ENCODE results near the gene LLGL1. TPM values are rescaled to one million over a fixed set of nuclear protein-coding genes. Genes with fewer than 3 reads are reported as not detected.

LLGL1 gene
- total and polyA plus RNA-seq, 5 experiments from 2014 or later = 1.2 to 17.3 (median 1.9) TPM

DNA sequence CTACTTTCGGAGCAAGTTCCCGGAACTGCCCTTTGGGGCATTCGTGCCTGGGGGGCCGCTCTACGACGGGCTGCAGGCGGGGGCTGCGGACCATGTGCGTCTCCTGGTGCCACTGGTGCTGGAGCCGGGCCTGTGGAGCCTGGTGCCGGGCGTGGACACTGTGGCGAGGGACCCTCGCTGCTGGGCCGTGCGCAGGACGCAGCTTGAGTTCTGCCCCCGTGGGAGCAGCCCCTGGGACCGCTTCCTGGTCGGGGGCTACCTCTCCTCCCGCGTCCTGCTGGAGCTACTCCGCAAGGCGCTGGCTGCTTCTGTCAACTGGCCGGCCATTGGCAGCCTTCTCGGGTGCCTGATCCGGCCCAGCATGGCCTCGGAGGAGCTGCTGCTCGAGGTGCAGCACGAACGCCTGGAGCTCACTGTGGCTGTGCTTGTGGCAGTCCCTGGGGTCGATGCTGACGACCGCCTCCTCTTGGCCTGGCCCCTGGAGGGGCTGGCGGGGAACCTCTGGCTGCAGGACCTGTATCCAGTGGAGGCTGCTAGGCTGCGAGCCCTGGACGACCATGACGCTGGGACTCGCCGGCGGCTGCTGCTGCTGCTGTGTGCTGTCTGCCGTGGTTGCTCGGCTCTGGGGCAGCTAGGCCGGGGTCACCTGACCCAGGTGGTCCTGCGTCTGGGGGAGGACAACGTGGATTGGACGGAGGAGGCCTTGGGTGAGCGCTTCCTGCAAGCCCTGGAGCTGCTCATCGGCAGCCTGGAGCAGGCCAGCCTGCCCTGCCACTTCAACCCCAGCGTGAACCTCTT lies 38.6 kb downstream of the LLGL1 start:
- Mint-ChIP-seq H3K4me3 (no peak overlapping the region), H3K4me1 (peaks cover 12 to 32% (median 27%) of the 10 kb centered on the region in 4 donors), H3K9me3 (no peaks in the 10 kb centered on the region), H3K27me3 (no peaks in the 10 kb centered on the region), H3K36me3 (peaks cover 0 to 16% (median 3%) of the 10 kb centered on the region in 3 donors), H3K27ac (no peak overlapping the region)
- DNase-seq (no peak), ATAC-seq (no peak)
- POLR2A ChIA-PET = interaction anchor here (0.6 to 1.2 kb wide), 3 partner anchors 42 to 51 kb away, joined by 4 to 5 read pairs (median 4); partner anchors contain the start of genes SMCR8 and TOP3A

DNA sequence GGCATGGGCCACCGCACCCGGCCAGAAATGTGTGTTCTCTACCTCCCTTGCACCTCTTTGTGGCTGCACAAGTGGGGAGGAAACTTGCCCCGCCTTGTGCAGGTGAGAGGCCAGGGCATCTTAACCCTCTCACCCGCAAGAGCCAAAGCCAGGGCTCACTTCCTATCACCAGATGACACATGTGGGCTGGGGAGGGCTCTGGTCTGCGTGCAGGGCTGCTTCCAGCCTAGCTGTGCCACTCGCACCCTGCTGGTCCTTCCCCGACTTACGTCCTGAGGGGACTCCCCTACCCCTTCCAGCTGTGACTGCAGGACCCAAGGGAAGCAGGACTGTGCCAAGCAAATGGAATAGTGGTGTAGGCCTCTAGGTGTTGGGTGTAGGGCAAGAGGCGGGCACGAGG lies 41.9 kb downstream of the LLGL1 start:
- Mint-ChIP-seq H3K36me3 (peaks cover 0 to 16% (median 3%) of the 10 kb centered on the region in 3 donors), H3K27ac (no peak overlapping the region), H3K4me3 (no peak overlapping the region), H3K27me3 (no peaks in the 10 kb centered on the region), H3K4me1 (peaks cover 2 to 10% (median 7%) of the 10 kb centered on the region in 4 donors), H3K9me3 (no peaks in the 10 kb centered on the region)
- ATAC-seq (no peak), DNase-seq (no peak)
- POLR2A ChIA-PET = interaction anchor here (1.0 kb wide), 1 partner anchor 8 kb away, joined by 3 read pairs; the partner anchor contains the start of gene FLII

DNA sequence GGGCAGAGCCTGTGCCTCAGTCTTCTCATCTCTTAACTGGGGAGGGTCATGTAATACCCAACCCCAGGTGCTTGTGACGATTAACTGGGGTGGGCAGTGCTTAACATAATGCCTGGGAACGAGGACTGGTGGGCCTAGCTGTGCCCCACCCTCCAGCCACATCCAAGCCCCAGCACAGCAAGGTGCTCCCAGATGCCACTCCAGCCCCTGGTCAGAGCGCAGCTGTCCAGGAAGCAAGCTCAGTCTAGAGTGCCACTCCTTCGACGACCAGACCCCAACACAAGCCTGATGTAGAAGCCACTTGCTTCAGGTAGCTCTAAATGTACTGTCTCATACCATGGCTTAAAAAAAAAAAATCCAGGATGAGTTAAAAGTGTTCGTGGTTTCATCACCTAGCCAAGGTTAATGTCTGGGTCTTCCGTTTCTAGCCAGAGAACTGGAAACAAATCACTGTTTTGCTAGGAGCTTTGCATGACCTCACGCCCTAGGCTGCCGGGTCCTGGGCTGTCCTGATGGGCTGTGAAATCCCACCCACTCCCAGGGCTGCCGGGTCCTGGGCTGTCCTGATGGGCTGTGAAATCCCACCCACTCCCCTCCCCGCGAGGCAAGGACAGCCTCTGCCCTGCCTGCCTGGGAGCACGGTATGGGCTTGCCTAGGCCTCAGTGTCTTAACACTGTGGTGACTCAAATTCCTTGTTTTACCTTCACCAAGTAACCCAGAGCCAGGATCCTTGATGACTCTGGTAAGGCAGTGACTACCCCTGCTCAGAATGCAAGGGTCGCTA lies 42.7 kb downstream of the LLGL1 start:
- ATAC-seq = no peak
- Mint-ChIP-seq H3K9me3 (no peaks in the 10 kb centered on the region), H3K27ac (no peak overlapping the region)

DNA sequence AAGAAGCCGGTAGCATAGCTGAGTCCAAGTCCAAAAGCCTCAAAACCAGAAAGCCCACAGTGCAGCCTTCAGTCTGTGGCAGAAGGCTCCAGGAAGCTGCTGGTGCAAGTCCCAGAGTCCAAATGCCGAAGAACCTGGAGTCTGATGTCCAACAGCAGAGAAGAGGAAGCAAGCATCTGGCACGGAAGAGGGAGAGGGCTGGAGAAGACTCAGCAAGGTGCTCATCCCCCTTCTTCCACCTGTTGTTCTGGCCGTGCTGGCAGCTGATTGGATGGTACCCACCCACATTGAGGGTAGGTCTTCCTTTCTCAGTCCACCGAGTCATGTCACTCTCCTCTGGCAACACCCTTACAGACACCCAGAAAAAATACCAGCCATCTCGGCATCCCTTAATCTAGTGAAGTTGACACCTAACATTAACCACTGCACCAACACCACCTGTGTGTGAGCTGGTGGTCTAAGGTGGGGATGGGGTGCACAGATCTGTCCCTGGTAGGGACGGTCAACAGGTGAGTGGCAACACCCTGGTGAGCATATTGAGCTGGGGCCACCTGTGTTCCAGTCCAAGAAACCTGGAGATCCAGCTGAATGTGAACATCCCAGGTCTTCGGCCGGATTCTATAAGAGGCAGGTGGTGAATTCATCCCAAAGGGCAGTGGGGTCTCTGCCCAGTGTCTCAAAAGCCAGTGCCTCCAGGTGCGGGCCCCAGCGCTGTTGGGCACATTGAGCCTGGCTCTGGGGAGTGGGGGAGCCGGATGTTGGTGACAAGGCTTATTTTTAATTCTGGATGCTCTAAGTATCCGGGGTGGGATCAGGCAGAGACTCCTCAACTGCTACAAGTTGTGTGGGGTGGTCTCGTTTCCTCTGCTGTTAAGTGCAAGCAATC lies 44.9 kb downstream of the LLGL1 start:
- Mint-ChIP-seq H3K36me3 (peaks cover 0 to 18% (median 0%) of the 10 kb centered on the region in 3 donors), H3K27me3 (no peaks in the 10 kb centered on the region), H3K9me3 (no peaks in the 10 kb centered on the region), H3K27ac (peak overlapping the region in 5 of 10 donors; percentile 41 to 75 (median 65)), H3K4me3 (no peak overlapping the region), H3K4me1 (peaks cover 0 to 3% (median 0%) of the 10 kb centered on the region in 4 donors)
- no peak for DNase-seq
- no peak for ATAC-seq
- POLR2A ChIA-PET = interaction anchor here (0.7 to 2.0 kb wide), 4 partner anchors 9 to 14 kb away, joined by 3 to 6 read pairs (median 4); partner anchors contain the start of gene MIEF2

More for the DNA sequence above, 42.7 kb downstream of the LLGL1 start:
- POLR2A ChIA-PET = interaction anchor here (1.0 to 2.0 kb wide), 2 partner anchors 7 to 9 kb away, joined by 3 to 6 read pairs; partner anchors contain the start of genes FLII and MIEF2
- Mint-ChIP-seq H3K4me3 (peak overlapping the region in 1 of 10 donors; percentile 22), H3K27me3 (no peaks in the 10 kb centered on the region), H3K36me3 (peaks cover 0 to 21% (median 3%) of the 10 kb centered on the region in 3 donors), H3K4me1 (peaks cover 0 to 6% (median 3%) of the 10 kb centered on the region in 4 donors)
- DNase-seq = no peak

DNA sequence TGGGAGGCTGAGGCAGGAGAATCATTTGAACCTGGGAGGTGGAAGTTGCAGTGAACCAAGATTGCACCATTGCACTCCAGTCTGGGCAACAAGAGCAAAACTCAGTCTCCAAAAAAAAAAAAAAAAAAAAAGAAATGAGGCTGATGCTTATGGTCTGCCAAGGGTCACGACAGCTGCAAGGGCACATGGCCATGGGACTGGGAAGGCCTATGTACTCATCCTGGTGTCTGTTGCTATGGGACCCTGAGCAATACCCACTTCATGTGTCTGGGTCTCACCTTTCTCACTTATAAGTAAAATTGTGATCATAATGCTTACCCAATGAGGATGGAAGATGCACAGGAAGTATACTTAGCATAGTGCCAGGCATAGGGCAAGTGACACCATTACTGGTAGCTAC lies 51.6 kb downstream of the LLGL1 start:
- Mint-ChIP-seq H3K4me3 (no peak overlapping the region), H3K27me3 (no peaks in the 10 kb centered on the region), H3K9me3 (no peaks in the 10 kb centered on the region), H3K36me3 (peaks cover 0 to 62% (median 0%) of the 10 kb centered on the region in 3 donors), H3K4me1 (peaks cover 0 to 2% (median 0%) of the 10 kb centered on the region in 4 donors), H3K27ac (peak overlapping the region in 1 of 10 donors; percentile 18)
- no peak for ATAC-seq
- POLR2A ChIA-PET = interaction anchor here (0.6 to 0.7 kb wide), 2 partner anchors 17 to 1607 kb away, joined by 4 to 9 read pairs; no protein-coding TSS in a partner anchor
- DNase-seq = no peak

DNA sequence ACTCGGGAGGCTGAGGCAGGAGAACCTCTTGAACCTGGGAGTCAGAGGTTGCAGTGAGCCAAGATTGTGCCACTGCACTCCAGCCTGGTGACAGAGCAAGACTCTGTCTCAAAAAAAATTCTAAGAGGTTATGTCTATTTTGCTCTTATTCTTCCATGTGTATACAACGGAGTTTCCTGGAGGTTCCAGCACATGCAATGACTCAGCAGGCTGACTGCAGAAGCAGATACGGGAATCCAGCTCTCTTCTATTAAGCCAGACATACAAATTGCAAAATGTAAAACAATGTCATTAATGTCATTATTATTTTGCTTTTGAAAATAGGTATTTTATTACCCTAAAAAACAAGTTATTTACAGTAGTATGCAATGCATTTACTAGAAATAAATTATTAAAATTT lies 53.4 kb downstream of the LLGL1 start:
- Mint-ChIP-seq H3K27me3 (no peaks in the 10 kb centered on the region), H3K4me3 (no peak overlapping the region), H3K27ac (no peak overlapping the region), H3K36me3 (peaks cover 0 to 70% (median 6%) of the 10 kb centered on the region in 3 donors), H3K9me3 (no peaks in the 10 kb centered on the region), H3K4me1 (no peaks in the 10 kb centered on the region)
- no peak for ATAC-seq
- POLR2A ChIA-PET = no interaction called here
- DNase-seq = no peak

DNA sequence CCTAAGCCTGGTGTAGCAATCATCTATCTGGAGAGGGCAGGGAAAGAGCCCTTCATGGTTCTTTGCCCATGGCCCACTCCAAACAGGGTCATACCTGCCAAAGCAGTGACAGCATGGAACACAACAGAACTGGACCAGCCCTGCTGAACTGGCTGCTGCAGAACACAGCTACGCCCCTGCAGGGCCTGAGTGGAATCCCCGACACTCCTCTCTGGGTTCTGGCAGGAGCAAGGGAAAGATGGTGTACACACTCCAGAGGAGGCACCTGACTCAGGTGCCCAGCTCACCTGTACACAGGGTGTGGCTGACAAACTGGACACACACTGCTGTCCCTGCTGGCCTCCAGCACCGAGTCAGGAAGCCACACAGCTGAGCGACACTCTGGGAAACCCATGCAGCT lies 54.8 kb downstream of the LLGL1 start:
- no peak for DNase-seq
- Mint-ChIP-seq H3K27ac (no peak overlapping the region), H3K4me1 (no peaks in the 10 kb centered on the region), H3K9me3 (no peaks in the 10 kb centered on the region), H3K27me3 (no peaks in the 10 kb centered on the region), H3K4me3 (no peak overlapping the region), H3K36me3 (peaks cover 0 to 78% (median 10%) of the 10 kb centered on the region in 3 donors)
- POLR2A ChIA-PET = no interaction called here
- ATAC-seq = no peak

DNA sequence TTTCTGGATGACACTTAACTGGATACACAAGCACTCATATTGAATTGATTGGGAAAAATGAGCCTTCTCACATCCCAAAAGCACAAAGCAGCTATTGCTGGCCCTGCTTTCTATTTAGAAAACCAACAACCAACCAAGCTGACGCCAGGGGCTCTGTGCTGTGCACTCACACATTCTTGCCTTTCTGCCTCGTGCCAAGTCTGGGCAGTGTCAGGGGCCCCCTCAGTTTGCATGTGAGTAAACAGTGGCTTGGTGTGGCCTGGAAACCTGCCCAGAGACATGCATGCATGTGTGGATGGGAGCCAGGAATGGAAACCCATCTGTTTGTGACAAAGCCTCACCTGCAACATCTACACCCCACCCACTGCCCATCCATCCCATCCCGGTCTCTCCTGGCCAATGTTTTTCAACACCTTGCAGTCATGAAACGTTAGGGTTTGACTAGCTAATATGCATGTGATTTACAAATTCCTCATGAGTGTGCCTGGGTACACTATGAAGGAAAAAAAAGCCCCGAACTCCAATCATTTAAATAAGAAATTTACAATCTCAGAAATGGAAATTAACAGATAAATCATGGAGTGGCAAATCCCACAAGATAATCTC lies 55.4 kb downstream of the LLGL1 start:
- Mint-ChIP-seq H3K4me3 (no peak overlapping the region), H3K27ac (no peak overlapping the region), H3K9me3 (no peaks in the 10 kb centered on the region), H3K4me1 (peaks cover 0 to 2% (median 0%) of the 10 kb centered on the region in 4 donors), H3K27me3 (no peaks in the 10 kb centered on the region), H3K36me3 (peaks cover 0 to 85% (median 10%) of the 10 kb centered on the region in 3 donors)
- no peak for DNase-seq
- ATAC-seq = no peak
- POLR2A ChIA-PET = no interaction called here

DNA sequence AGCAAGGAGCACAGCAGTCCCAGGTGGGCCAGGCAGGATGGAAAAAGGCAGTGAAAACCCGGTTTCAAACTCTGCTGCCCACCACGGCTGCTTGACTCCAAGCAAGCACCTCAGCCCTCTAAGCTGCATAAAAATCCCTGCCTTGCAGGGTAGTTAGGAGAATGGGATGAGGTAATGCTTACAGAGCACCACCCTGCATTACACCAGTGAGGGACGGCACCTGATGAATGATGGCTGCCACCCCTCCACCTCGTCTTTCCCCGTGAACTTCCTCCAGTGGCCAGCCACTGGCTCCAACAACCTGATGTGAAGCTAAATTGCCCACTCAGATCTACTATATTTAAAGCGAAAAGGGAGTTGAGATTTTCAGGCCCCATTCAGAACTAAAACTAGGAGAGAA lies 56.4 kb downstream of the LLGL1 start:
- H3K27me3 Mint-ChIP-seq = no peaks in the 10 kb centered on the region
- ATAC-seq (no peak), DNase-seq (no peak)
- POLR2A ChIA-PET = no interaction called here
- H3K4me3 Mint-ChIP-seq = no peak overlapping the region
- H3K4me1 Mint-ChIP-seq = peaks cover 0 to 2% (median 0%) of the 10 kb centered on the region in 4 donors
- peak overlapping the region in 3 of 10 donors; percentile 25 to 69 (median 44) for H3K27ac Mint-ChIP-seq
- no peaks in the 10 kb centered on the region for H3K9me3 Mint-ChIP-seq
- H3K36me3 Mint-ChIP-seq = peaks cover 0 to 89% (median 14%) of the 10 kb centered on the region in 3 donors

DNA sequence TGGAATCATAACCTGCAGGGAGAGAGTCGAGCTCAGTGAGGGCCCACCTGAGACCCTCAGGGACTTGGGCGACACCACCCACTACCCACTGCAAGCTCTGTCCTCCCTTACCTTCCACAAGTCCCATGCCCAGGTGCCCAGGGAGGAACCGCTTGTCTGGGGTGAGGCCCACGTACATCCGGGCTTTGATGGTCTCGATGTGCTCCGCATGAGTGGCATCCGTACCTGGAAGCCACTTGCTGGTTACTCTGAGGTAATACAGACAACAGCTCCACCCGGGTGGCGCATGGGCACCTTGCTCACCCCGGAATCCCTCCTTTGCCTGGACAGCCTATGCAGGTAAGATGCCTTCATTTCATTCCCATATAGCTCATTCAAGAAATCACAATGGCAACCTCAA lies 59.9 kb downstream of the LLGL1 start:
- POLR2A ChIA-PET = no interaction called here
- Mint-ChIP-seq H3K27ac (peak overlapping the region in 1 of 10 donors; percentile 68), H3K9me3 (no peaks in the 10 kb centered on the region), H3K36me3 (peaks cover 0 to 93% (median 28%) of the 10 kb centered on the region in 3 donors), H3K4me1 (peaks cover 0 to 4% (median 0%) of the 10 kb centered on the region in 4 donors), H3K27me3 (no peaks in the 10 kb centered on the region), H3K4me3 (no peak overlapping the region)
- ATAC-seq (no peak), DNase-seq (no peak)

DNA sequence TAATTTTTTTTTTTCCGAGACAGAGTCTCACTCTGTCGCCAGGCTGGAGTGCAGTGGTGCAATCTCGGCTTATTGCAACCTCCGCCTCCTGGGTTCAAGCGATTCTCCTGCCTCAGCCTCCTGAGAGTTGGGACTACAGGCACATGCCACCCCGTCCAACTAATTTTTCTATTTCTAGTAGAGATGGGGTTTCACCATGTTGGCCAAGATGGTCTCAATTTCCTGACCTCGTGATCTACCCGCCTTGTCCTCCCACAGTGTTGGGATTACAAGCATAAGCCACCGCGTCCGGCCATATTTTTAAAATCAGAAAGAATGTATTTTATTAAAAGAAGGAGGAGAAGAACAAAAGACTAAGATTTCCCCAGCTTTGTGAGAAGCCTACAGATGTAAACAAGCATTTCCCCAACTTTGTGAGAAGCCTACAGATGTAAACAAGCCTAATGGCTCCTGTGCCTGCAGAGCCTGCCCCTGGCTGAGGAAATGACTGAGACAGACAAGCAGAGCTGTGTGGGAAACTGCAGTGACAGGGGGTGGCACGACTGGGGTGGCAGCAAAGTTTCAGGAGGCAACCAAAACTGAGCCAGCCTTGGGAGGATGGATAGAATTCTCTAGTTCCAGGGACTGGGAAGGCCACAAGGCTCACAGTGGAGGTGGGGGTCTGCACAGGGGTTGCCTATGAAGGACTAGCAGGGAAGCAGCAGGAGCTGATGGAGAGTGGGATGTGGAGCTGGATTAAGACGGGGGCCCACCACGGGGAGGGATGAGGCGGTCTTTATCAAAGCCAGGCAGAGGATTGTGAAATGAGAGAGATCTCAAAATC lies 66.5 kb downstream of the LLGL1 start:
- Mint-ChIP-seq H3K27me3 (no peaks in the 10 kb centered on the region), H3K9me3 (no peaks in the 10 kb centered on the region), H3K27ac (peak overlapping the region in 1 of 10 donors; percentile 41), H3K36me3 (peaks cover 0 to 77% (median 21%) of the 10 kb centered on the region in 3 donors), H3K4me1 (peaks cover 0 to 5% (median 1%) of the 10 kb centered on the region in 4 donors), H3K4me3 (no peak overlapping the region)
- ATAC-seq = no peak
- POLR2A ChIA-PET = no interaction called here
- no peak for DNase-seq
